Right lung (tissue), 5 donors: ENCODE measurements around the gene NINJ2. TPM values are rescaled to one million over a fixed set of nuclear protein-coding genes. Genes with fewer than 3 reads are reported as not detected.
A peak's percentile ranks its signal among the peaks of the same experiment; 100 is the strongest.
"Not testable (repeated sequence)": the region's sequence is repeated elsewhere in the genome, so short reads cannot be mapped to it uniquely, and the experiment has no call there.

Source experiments
- DNase-seq, 2 donors: peaks; one replicate each; pipeline ENCODE4 v3.0.0-alpha.2; 2013
- polyA plus RNA-seq, 5 donors: library from polyadenylated mRNA; unstranded; fragments of 120-200 nt; gene quantifications; one replicate each; pipeline versions ENCODE4 v1.2.1 to v1.2.3, GENCODE V29; 2013; ENCODE audit warnings: inconsistent platforms in 1 of 5, low replicate concordance in 1 of 5; ENCODE audit not compliant: insufficient read length in 5 of 5, insufficient read depth in 1 of 5

Gene NINJ2
- polyA plus RNA-seq, 5 donors, result 0.93 to 4.4 (median 1.8) TPM

- DNase-seq, result no peak
These were observed 75.9 kb downstream of the NINJ2 start for GRCh38 chr12:587132-588023.

- no peak for DNase-seq
These were observed 76.8 kb downstream of the NINJ2 start for GRCh38 chr12:586318-587071.

- no peak for DNase-seq
These were observed 77.9 kb downstream of the NINJ2 start for GRCh38 chr12:585062-586061.

GRCh38 chr12:583251-583869 is 79.9 kb downstream of the NINJ2 start:
- no peak for DNase-seq

- no peak for DNase-seq
These were observed 81.5 kb downstream of the NINJ2 start for GRCh38 chr12:581746-582145.

GRCh38 chr12:581321-581720 is 81.9 kb downstream of the NINJ2 start:
- no peak for DNase-seq

- no peak for DNase-seq
These were observed 82.4 kb downstream of the NINJ2 start for GRCh38 chr12:580813-581212.

GRCh38 chr12:579420-580110 is 83.7 kb downstream of the NINJ2 start:
- no peak for DNase-seq

- no peak for DNase-seq
These were observed 84.4 kb downstream of the NINJ2 start for GRCh38 chr12:578748-579419.

- DNase-seq, result not testable (repeated sequence)
These were observed 85.1 kb downstream of the NINJ2 start for GRCh38 chr12:577994-578747.

- no peak for DNase-seq
These were observed 86.6 kb downstream of the NINJ2 start for GRCh38 chr12:576615-577110.

- peak; percentile 64 to 67 for DNase-seq
These were observed 87.2 kb downstream of the NINJ2 start for GRCh38 chr12:575948-576614.

- no peak for DNase-seq
These were observed 88.1 kb downstream of the NINJ2 start for GRCh38 chr12:575129-575502.

GRCh38 chr12:574475-575128 is 88.6 kb downstream of the NINJ2 start:
- no peak for DNase-seq

GRCh38 chr12:573232-573631 is 90.0 kb downstream of the NINJ2 start:
- DNase-seq, result no peak

- DNase-seq, result no peak
These were observed 90.7 kb downstream of the NINJ2 start for GRCh38 chr12:572532-572899.

GRCh38 chr12:571795-572531 is 91.3 kb downstream of the NINJ2 start:
- DNase-seq, result no peak
